GM19240 (cell line): Measurements from ENCODE around the gene SOHLH2.

ENCODE experiments used
- DNase-seq: peaks from one replicate; pipeline ENCODE4 v3.0.0; 2011; ENCODE audit warnings: low spot score; ENCODE audit not compliant: insufficient read length

The SOHLH2 gene

DNA sequence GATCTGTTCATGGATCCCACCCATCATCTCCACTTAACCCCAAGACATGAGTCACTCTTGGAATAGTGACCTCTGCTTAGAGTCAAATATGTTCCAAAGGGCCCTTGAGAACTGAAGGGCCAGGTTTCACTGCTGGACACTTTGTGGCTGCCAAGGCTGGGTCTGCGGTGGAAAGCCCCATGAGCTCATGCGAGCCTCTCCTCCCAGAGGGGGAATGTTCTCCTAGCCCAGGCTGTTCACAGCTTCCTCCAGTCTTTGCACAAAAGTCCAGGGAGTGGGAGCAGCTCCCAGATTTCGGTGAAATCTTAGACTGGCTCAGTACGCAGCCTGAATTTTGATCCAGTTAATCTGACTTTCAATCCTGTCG, 82.4 kb downstream of the SOHLH2 start:
- no peak for DNase-seq

DNA sequence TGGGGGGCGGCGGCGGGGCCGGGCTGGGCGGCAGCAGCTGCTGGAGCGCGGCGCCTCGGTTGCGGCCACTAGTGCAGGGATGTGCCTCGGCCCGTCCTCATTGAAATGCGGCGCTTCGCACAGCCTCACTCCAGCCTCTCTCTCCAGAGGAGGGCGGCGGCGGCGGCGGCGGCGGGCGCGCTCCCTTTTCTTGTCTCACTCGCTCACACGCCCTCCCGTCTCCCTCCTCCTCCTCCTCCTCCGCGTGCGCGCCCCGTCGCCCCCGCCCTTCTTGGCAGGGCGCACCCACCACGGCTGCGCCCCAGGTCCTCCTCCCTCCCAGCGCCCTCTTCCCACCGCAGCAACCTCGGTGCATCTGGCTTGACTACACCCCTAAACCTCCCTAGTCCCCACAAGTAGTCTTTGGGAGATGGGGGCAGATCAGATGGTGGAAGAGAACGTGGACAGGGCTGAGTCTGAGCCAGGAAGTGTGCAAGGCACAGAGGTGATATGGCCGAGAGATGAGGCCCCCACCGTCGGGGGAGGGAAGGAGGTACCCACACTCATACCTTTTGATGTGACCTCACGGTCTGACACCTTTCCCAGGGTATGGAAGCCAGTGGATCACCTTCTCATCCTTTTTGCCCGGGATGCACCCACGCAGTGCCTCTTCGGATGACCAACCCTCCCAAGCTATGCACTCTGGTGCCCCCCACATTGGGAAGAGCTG, 83.0 kb downstream of the SOHLH2 start, which contains the start of gene DCLK1:
TSS of gene DCLK1 (minus strand) at position 161 of the 709 bp plus-strand sequence.
- no peak for DNase-seq

DNA sequence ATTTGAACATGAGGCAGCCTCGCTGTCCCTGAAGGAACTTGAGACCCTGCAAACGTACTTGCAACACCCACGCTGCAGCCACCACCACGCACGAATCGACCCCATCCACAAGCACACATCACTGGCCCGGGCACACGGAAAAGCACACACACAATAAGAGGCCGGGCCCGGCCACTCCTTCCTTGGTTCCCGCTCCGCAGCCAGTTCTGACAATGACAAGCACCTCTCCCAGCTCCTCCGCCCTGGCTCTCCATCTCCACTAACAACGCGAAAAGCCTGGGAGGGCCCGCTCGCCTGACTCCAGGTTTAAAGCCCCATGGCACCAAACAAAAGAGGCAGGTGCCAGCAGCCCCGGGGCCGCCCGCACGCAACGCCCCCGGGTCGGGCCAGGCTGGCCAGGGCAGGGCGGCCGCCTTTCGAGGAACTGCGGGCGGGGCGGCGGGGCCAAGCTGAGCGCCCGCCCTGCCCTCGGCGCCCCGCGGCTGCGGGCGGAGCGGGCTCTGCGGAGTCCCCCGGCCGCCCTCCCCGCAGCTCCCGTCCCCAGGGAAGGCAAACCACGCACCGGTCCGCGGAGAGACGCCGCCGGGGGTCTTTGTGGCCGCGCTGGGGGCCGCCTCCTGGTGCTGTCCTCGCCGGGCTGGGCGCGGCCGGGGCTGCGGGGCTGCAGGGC, 83.7 kb downstream of the SOHLH2 start:
- DNase-seq: no peak

DNA sequence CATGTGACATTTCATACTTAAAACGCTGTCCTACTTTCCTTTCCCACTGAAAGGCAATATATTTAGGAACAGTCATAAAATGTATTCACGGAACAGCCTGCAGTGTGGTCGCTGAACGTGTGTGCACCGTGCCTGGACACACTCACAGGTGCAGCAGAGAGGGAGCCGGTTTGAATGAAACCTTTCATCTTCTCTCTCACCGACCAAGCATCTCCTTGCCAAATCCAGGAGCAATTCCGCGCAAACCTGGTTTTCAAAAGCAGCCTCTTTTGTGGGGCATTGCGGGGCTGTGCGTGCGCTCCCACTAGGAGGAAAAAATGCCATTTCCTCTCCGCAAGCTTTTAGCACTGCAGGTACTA, 84.2 kb downstream of the SOHLH2 start:
- DNase-seq: no peak

DNA sequence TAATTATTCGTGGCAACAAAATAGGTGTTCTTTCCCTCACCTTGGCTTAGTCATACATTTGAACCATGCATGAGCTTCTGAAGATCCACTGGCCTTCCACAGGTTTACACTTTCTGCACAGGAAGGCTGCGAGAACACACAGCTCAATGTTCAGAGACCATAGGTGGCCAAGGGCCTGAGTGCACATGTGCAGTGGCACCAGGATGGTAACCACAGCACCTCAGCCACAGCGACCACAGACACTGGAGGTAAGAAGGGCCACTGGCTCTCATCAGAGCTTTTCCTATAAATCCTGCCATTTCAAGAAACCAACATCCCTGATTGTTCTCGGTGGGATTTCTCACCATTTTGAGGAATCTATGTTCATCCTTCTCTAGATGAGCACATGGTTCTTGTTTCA, 84.8 kb downstream of the SOHLH2 start:
- no peak for DNase-seq

DNA sequence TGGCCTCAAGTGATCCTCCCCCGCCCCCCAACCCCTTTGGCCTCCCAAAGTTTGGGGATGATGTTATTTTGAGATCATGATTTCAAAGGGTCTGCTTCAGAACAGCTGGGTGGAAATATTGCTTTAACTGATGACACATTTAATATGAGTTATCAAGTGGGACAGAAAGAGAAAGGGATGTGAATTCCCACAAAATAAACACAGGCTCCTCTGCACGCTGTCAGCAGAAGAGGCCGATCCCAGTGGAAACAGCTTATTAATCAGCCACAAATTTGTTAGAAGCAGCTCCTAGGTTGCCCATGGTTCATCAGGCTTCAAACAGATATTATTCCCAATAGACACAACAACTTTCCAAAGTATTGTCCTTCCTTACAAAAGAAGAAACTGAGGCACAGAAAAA, 87.9 kb downstream of the SOHLH2 start:
- no peak for DNase-seq

DNA sequence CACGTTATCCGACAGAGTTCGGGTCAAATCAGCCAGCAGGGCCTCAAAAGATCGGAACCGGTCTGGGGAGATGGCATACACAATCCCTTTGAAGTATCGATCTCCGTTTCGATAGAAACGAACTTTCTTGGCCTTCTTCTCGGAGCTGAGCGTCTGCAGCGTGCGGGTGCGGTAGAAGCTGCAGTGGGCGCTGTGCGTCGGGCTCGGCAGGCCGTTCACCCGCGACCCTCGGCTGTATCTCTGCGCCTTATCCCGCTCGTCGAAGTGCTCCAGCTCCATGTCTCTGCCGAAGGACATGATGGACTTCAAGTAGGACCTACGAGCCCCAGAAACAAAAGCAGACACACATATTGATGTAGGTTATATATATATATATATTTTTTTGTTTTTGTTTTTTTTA, 88.5 kb downstream of the SOHLH2 start:
- no peak for DNase-seq

DNA sequence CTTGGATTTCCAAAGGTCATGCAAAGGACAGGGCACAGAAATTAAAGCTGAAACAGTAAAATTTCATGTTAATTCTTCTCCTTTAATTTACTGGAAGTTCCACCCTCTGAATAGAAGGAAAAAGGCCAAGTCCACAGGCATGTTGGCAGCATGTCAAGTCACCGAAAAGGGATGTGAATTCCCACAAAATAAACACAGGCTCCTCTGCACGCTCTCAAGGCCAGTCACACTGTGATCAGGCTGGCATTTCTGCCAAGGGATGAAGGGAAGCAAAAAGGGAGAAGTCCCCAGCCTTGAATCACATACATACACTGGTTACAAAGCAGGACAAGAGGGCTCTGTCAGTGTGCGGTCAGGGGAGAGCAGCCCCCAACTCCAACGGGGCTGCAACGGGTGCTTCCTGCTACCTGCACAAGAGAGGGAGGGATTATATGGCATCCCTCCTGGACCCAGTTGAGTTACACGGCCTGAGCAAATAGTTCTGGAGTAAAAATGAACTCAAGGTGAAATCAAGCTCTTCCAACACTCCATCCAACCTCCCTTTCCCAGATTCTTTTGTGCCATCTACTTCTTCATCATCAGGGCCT, 90.0 kb downstream of the SOHLH2 start:
- no peak for DNase-seq
